ENCODE data around the gene VPS16. TPM values are rescaled to one million over a fixed set of nuclear protein-coding genes. Genes with fewer than 3 reads are reported as not detected.
"Not testable (repeated sequence)": the region's sequence is repeated elsewhere in the genome, so short reads cannot be mapped to it uniquely, and the experiment has no call there.

VPS16 gene
- total RNA-seq, 1 experiment from 2014 or later = 40.5 TPM

DNA sequence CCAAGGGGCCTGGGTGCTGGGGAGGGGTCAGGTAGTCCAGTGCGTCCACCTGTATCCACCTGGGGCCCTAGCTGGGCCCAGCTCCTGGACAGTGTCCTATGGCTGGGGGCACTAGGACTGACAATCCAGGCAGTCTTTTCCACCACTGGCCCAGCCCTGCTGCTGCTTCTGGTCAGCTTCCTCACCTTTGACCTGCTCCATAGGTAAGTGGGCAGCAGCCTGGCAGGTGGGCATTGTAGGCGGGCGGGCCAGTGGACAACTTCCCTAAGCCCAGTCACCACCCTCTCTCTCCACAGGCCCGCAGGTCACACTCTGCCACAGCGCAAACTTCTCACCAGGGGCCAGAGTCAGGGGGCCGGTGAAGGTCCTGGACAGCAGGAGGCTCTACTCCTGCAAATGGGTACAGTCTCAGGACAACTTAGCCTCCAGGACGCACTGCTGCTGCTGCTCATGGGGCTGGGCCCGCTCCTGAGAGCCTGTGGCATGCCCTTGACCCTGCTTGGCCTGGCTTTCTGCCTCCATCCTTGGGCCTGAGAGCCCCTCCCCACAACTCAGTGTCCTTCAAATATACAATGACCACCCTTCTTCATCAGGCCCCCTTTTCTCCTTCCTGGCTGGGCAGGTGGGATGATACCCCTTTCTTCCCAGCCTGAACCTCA is 25.2 kb upstream of the VPS16 start:
- Histone ChIP-seq H3K4me1 (replicated peaks) (peaks cover 21% of the 10 kb centered on the region), H3K36me3 (no peaks in the 10 kb centered on the region), H3K27me3 (replicated peaks) (no peaks in the 10 kb centered on the region), H3K27ac (peak overlapping the region; percentile 23), H3K9me3 (replicated peaks) (0 out of 2 replicates have a peak, but pooled peaks cover 7% of the 10 kb centered on the region), H3K4me3 (no peak overlapping the region)
- DNase-seq (ENCODE audit: low read depth in 1 of 2, low spot score in 2 of 2) = peak in 1 of 2 experiments; percentile 31

DNA sequence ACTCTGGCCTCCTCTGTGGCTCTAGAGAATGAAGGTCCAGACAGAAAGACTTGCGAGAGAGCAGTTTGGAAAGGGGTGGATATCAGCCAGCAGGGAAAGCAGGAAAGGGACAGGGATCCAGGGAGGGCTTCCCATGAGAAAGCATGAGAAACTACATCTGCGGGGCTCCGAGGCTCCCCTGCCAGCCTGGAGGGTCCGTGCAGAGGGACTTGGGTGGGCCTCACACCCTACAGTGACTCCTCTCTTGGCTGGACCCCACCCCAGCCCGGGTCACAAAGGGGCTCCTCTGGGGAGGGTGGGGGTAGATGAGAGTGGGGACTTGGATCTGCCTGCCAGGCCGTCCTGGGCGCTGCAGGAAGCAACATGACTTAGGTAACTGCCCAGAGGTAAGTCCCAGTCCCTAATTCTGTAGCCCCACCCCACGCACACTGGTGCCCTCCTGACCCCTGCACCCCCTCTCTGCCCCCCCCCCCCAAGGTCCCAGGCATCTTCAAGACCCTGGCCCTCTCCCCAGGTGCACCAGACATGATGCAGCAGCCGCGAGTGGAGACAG is 24.4 kb upstream of the VPS16 start, which contains the start of gene TMEM239:
TMEM239 (plus strand) TSS at position 335 of the 553 bp plus-strand sequence; CDS start at position 526, 191 bp downstream.
- peak in 1 of 2 experiments; percentile 36 for DNase-seq (ENCODE audit: low read depth in 1 of 2, low spot score in 2 of 2)
- Histone ChIP-seq H3K4me3 (no peak within 1 kb of the TSS), H3K36me3 (no peaks in the 10 kb centered on the region), H3K27me3 (replicated peaks) (no peaks in the 10 kb centered on the region), H3K27ac (peak within 1 kb of the TSS; percentile 23; the same call in 1 of the 2 replicates), H3K4me1 (replicated peaks) (peaks cover 22% of the 10 kb centered on the region), H3K9me3 (replicated peaks) (0 out of 2 replicates have a peak, but pooled peaks cover 7% of the 10 kb centered on the region)

DNA sequence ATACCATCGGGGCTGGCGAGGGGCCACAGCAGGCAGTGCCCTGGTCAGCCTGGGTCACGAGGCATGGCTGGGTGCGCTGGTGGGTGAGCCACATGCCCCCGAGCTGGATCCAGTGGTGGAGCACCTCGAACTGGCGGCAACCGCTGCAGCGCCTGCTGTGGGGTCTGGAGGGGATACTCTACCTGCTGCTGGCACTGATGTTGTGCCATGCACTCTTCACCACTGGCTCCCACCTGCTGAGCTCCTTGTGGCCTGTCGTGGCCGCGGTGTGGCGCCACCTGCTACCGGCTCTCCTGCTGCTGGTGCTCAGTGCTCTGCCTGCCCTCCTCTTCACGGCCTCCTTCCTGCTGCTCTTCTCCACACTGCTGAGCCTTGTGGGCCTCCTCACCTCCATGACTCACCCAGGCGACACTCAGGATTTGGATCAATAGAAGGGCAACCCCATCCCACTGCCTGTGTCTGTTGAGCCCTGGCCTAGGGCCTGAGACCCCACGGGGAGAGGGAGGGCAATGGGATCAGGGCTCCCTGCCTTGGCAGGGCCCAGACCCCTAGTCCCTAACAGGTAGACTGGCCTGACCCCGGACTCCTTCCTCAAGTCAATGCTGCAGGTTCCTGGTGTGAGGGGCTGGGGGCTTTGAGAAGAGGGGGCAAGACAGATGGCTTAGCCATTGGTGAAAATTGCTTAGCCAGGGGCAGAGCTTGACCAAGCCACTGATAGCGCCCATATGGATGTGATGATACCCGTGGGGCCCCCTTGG is 23.8 kb upstream of the VPS16 start:
- peaks cover 22% of the 10 kb centered on the region for H3K4me1 ChIP-seq (replicated peaks)
- DNase-seq (ENCODE audit: low read depth in 1 of 2, low spot score in 2 of 2) = peak in 1 of 2 experiments; percentile 36
- H3K27me3 ChIP-seq (replicated peaks) = no peaks in the 10 kb centered on the region
- H3K4me3 ChIP-seq = no peak overlapping the region
- H3K27ac ChIP-seq = no peak overlapping the region
- 0 out of 2 replicates have a peak, but pooled peaks cover 7% of the 10 kb centered on the region for H3K9me3 ChIP-seq (replicated peaks)
- H3K36me3 ChIP-seq = no peaks in the 10 kb centered on the region

DNA sequence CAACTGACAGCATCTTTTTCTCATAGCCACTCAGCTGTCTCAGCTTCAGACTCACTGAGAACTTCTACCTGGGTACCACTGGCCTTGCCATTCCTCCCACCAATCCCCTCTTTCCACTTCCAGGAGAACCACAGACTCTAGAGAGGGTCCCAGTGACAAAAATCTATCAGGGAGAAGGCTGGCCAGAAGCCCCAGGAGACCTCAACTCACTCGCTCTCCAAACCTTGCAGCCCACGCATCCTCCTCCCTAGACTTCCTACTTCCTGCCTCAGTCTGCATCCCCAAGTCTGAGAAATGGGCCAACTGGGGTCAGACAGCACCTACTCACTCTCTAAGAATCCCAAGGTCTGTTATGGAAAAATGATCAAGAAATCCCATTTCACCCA is 23.2 kb upstream of the VPS16 start:
- no peak overlapping the region for H3K4me3 ChIP-seq
- no peaks in the 10 kb centered on the region for H3K36me3 ChIP-seq
- H3K4me1 ChIP-seq (replicated peaks) = peaks cover 22% of the 10 kb centered on the region
- no peak overlapping the region for H3K27ac ChIP-seq
- no peak for DNase-seq (ENCODE audit: low read depth in 1 of 2, low spot score in 2 of 2)
- H3K27me3 ChIP-seq (replicated peaks) = no peaks in the 10 kb centered on the region
- H3K9me3 ChIP-seq (replicated peaks) = 0 out of 2 replicates have a peak, but pooled peaks cover 2% of the 10 kb centered on the region

DNA sequence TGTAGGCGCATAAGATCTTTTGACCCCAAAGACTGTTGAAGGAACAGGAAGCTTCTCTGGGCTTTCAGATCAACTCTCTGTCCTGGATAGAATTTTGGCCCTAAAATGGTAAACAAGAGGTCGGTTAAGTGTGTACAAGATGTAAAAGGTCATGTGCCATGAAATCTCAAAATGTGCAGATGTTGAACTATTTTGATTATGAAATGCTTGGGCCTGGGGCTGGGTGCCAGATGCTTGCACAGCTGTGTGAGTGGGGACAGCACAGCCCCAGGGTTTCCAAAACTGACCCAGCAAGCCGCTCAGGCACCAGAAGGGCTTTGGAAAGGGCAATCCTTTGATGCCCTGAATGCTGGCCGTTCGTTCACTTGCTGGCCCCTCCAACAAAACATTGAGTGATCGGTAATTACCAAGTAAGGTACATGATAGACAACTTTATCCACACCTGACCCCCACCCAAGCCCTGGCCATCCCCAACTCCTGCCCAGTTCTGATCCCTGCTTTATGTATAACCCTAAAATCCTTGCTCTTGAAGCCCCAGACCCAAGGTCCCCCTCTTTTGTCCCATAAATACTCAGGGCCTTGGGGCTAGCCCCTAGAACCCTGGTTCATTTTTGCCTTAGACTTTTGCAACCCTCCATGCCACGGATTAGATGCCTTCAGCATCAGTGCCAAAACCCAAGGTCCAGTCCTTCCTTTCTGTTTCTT is 22.5 kb upstream of the VPS16 start:
- Histone ChIP-seq H3K9me3 (replicated peaks) (no peaks in the 10 kb centered on the region), H3K36me3 (no peaks in the 10 kb centered on the region), H3K4me1 (replicated peaks) (peaks cover 22% of the 10 kb centered on the region), H3K4me3 (no peak overlapping the region), H3K27me3 (replicated peaks) (no peaks in the 10 kb centered on the region), H3K27ac (no peak overlapping the region)
- DNase-seq (ENCODE audit: low read depth in 1 of 2, low spot score in 2 of 2) = no peak

DNA sequence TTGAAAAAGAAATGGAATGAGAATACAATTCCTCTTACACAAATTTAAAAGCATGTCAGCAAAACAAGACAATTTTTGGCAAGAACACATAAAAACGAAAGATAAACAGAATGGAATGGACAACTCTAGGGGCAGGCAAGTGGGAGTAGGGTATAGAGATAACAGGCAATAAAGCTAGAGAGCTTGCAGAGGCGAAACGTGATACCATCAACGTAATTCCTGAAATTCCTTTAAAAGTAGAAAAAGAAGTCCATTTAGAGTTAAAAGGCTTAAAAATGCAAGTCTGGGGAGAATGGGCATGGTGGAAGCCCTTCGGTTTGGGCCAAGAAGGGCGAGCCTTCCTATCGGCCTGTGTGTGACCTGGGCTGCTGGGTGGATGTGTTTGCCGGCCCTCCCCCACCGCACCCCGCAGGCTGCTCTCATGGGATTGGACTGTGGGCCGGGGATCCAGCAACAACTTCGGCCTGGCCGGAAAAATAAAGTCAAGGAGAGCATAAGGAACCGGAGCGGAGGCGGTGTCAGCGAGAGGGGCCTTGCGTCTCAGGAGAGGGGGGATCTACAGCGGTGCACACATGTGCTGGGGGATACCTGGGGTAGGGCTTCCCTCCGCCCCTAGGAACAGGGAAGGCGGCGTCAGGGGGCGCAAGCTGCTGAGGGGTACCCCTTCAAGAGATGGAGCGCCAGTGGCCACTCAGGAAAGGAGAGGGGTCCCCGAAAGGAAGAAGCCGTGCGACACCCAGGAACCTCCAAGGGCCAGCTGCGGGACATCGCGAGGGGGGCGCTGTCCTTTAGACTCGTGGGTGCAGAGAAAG is 20.3 kb upstream of the VPS16 start:
- no peak for DNase-seq (ENCODE audit: low read depth in 1 of 2, low spot score in 2 of 2)
- H3K36me3 ChIP-seq = no peaks in the 10 kb centered on the region
- H3K4me1 ChIP-seq (replicated peaks) = peaks cover 9% of the 10 kb centered on the region
- no peaks in the 10 kb centered on the region for H3K9me3 ChIP-seq (replicated peaks)
- no peaks in the 10 kb centered on the region for H3K27me3 ChIP-seq (replicated peaks)
- H3K4me3 ChIP-seq = no peak overlapping the region
- H3K27ac ChIP-seq = no peak overlapping the region

DNA sequence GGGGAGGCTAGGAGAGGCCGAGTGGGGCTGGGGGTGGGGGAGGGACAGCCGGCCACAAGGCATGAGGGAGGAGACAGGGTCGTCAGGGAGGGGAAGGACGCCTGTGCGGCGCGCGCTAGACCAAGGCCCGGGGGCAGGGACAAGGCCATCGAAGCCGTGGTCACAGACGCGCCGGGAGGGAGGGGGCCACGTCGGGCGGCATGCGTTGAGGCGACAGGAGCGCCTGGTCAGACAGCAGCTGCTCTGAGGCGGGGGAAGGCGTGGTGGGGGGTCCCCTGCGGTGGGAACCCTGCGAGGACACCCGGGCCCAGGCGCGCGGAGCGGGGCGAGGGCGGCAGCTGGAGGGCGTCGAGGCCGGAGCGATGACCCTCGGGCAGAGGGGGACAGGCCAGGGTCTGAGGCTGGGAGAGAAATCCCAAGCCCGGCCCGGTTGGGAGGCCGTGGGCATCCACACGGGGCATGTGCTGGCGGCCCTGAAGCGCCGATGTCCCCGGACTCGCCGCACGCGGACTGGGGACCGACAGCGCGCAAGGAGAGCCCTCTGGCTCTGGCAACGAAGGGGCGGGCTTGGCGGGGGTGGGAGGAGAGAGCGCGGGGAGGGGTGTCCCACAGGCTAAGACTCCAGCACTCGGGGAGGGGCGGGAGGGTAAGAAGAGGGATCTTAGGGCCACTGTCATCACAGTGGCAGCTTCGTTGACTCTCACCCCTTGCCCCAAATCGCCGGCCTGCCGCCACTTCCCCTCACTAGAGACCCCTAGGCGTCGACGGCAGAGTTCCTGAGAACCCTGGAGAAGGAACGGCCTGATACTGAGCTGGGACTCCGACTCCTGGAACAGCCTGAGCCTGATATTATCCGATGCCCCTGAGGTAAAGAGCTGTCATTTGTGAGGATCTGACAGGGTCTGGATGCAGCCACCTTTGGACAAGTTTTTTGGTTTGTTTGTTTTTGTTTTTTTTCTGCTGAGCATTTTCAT is 19.4 kb upstream of the VPS16 start:
- peaks cover 8% of the 10 kb centered on the region for H3K4me1 ChIP-seq (replicated peaks)
- H3K4me3 ChIP-seq = no peak overlapping the region
- H3K27me3 ChIP-seq (replicated peaks) = no peaks in the 10 kb centered on the region
- H3K9me3 ChIP-seq (replicated peaks) = no peaks in the 10 kb centered on the region
- peak in 1 of 2 experiments; percentile 39 for DNase-seq (ENCODE audit: low read depth in 1 of 2, low spot score in 2 of 2)
- no peak overlapping the region for H3K27ac ChIP-seq
- H3K36me3 ChIP-seq = no peaks in the 10 kb centered on the region

DNA sequence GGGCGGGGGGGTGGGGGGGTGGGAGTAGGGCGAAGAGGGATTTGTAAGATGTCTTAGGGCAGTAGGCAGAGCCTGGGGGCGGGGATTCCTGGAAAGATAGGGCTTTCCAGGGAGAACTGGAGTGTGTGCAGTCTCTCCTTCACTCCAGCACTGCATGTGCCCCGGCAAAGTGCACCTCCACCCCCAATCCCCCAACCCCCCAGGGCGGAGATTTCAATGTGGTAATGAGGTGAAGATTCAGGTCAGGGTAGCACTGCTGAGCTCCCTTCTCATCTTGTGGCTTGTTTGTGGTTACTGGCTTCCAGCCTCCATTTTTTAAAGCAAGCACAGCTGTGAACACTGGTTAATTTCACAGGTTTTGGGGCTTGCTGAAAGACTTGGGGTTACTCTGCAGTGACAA is 18.5 kb upstream of the VPS16 start:
- H3K27ac ChIP-seq = no peak overlapping the region
- H3K4me3 ChIP-seq = no peak overlapping the region
- H3K36me3 ChIP-seq = no peaks in the 10 kb centered on the region
- no peaks in the 10 kb centered on the region for H3K27me3 ChIP-seq (replicated peaks)
- peak in 1 of 2 experiments; percentile 32 for DNase-seq (ENCODE audit: low read depth in 1 of 2, low spot score in 2 of 2)
- H3K9me3 ChIP-seq (replicated peaks) = no peaks in the 10 kb centered on the region
- H3K4me1 ChIP-seq (replicated peaks) = peaks cover 8% of the 10 kb centered on the region

DNA sequence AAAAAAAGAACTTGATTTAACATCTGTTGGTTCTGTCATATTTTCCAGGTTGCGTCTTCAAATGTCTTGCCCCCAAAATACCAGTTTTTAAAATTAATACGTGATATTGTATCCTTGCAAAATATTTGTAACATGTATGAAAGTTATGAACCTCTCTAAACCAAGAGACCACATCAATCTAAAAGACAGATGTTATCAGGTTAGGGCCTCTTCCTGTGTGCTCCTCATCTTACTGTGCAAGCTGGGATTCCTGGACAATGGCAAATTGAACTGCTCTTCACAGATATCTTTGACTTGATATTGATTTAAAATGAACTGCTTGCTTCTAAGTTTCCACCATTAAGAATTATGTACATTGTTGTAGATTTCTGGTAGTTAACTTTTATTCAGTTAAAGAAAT is 14.8 kb upstream of the VPS16 start:
- Histone ChIP-seq H3K9me3 (replicated peaks) (no peaks in the 10 kb centered on the region), H3K4me1 (replicated peaks) (no peaks in the 10 kb centered on the region), H3K36me3 (no peaks in the 10 kb centered on the region), H3K4me3 (no peak overlapping the region), H3K27ac (no peak overlapping the region), H3K27me3 (replicated peaks) (no peaks in the 10 kb centered on the region; the same call in 1 of the 2 replicates)
- no peak for DNase-seq (ENCODE audit: low read depth in 1 of 2, low spot score in 2 of 2)

DNA sequence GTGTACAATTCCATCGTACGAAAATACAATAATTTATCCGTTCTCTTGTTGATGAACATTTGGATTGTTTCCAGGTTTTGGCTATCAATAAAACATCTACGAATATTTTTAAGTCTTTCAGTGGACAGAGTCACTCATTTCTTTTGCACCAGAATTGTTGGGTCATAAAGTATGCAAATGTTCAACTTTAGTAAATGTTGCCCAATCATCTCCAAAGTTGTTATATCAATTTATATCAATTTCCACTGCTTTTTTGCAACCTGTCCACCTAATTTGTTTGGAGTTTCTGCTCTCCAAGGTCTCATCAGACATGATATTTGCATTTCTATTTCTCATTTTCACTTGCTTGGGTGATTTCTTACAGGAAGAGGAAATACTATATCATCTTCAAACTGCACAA is 13.9 kb upstream of the VPS16 start:
- Histone ChIP-seq H3K36me3 (no peaks in the 10 kb centered on the region), H3K4me3 (no peak overlapping the region), H3K27ac (no peak overlapping the region), H3K9me3 (replicated peaks) (no peaks in the 10 kb centered on the region), H3K4me1 (replicated peaks) (peaks cover 3% of the 10 kb centered on the region), H3K27me3 (replicated peaks) (no peaks in the 10 kb centered on the region; the same call in 1 of the 2 replicates)
- DNase-seq (ENCODE audit: low read depth in 1 of 2, low spot score in 2 of 2) = no peak

DNA sequence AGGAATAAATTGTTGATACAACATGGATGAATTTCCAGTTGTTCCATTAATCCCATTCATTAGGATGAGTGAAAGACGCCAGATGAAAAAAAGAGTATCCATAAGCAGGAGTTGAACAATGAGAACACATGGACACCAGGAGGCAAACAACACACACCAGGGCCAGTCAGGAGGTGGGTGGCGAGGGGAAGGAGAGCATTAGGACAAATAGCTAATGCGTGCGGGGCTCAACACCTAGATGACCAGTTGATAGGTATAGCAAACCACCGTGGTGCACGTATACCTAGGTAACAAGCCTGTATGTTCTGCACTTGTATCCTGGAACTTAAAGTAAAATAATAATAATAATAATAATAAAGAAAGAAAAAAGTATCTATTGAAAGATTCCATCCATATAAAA is 11.2 kb upstream of the VPS16 start:
- Histone ChIP-seq H3K27me3 (replicated peaks) (no peaks in the 10 kb centered on the region; the same call in 1 of the 2 replicates), H3K4me1 (replicated peaks) (peaks cover 11% of the 10 kb centered on the region), H3K4me3 (no peak overlapping the region), H3K27ac (no peak overlapping the region), H3K36me3 (no peaks in the 10 kb centered on the region), H3K9me3 (replicated peaks) (no peaks in the 10 kb centered on the region; the same call in 1 of the 2 replicates)
- DNase-seq (ENCODE audit: low read depth in 1 of 2, low spot score in 2 of 2) = peak in 1 of 2 experiments; percentile 20

DNA sequence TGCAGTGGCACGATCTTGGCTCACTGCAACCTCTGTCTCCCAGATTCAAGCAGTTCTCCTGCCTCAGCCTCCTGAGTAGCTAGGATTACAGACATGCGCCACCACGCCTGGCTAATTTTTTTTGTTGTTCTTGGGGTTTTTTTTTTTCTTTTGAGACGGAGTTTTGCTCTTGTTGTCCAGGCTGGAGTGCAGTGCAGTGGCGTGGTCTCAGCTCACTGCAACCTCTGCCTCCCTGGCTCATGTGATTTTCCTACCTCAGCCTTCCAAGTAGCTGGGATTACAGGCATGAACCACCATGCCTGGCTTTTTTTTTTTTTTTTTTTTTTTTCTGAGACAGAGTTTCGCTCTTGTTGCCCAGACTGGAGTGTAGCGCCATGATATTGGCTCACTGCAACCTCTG is 9.3 kb upstream of the VPS16 start:
- H3K27me3 ChIP-seq (replicated peaks); H3K36me3 ChIP-seq; H3K27ac ChIP-seq; H3K9me3 ChIP-seq (replicated peaks); H3K4me3 ChIP-seq: not testable (repeated sequence)
- peak in 1 of 2 experiments; percentile 6 for DNase-seq (ENCODE audit: low read depth in 1 of 2, low spot score in 2 of 2)
- H3K4me1 ChIP-seq (replicated peaks) = peaks cover 11% of the 10 kb centered on the region

Measured in SJSA1 (cell line).